CD4-positive, alpha-beta T cell treated with Interleukin-6 for 4 hours (primary cell): ENCODE data around the gene SRMS.
"Not testable (repeated sequence)": the region's sequence is repeated elsewhere in the genome, so short reads cannot be mapped to it uniquely, and the experiment has no call there.

ENCODE experiments used
- DNase-seq: peaks from one replicate; pipeline ENCODE4 v3.0.0-alpha.2; 2020; ENCODE audit warnings: mixed read lengths

The SRMS gene

DNA sequence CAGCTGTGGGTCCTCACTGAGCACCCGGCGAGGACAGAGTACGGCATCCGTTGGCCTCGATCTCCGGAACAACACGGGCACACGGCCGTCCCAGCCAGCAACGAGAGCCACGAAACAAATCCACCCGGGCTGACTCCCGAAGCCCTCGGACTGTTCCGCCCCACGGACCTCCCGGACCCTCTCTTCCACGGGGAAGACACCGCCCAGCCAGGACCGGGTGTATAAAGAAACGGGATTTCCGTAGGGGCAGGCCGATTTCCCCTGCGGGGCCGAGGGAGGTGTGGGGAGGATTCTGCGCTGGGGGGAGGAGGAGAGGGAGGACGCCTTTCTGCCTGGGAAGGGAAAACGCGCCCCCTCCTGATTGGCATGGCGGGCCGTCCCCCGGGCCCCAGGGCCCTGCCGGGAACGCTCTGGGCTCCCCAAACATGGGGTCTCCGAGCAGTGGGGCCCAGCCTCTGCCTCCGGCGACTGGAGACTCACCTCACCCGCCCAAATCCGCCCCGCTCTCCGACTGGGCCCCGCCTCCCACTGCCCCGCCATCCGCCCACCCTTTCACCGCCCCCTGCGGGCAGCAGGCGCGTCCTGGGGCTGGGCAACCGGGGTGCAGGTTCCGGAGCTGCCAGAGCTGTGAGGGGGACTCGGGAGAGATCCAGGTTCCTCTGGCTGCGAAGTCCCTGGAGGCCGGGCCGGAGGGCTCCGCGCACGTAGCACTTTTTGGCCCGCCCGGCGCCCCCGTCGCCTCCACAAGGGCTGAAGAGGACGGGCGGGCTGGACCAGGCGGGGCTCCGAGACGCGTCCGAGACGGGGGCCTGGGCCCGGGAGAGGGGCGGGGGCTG lies 27.7 kb downstream of the SRMS start:
- DNase-seq, result peak; percentile 79

DNA sequence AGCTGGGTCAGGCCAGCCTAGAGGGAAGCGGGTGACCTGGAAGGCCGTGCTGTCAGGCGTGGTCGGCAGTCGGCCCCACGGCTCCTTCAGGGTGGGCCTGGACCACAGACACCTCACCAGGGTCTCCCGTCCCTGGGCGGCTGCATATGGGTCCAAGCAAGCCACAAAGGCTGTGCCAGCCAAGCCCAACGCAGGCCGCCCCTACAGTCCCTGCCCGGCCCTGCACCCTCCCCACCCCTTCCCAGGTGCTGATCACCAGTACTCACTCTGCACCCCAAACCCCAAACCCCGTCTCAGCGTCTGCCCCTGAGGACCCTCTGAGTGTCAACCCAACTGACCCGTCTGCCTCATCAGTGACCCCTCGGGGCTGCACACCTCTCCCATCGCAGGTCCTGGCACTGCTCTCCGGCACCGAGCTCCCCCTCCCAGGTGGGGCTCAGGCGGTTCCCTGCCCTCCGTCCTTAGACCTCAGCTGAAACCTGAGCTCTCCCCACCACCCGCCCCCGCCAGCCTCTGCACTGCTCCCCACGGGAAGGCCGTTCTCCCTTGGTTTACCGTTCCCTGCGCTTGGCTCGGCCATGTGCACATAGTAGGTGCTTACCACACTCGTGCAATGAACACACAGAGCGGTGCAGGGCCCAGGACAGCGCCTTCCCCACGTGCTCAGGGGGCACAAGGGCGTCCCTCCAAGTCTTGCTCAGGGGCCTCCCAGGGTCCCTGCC lies 28.4 kb downstream of the SRMS start:
- DNase-seq, result no peak

DNA sequence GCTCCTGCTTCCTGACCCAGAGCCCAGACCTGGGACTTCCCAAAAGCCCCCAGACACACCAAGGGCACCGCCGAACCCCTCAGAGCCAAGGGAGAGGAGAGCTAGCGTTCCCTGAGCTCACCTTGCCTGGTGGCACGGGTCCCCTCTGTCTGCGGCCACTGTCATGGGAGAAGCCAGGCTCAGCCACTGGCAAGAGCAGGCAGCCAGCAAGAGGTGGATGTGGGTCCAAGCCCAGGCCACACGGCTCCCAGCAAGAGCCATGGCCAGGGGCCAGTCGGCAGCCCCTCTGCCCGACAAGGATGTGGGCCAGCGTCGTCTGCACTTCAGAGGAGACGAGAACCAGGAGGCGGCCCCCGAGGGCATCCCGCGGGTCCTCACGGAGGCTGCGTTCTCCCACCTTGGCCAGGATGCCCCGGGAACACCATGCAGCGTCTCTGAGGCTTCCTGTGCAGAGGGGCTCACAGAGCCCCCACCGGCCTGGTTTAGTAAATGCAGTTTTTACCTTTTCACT lies 29.1 kb downstream of the SRMS start:
- DNase-seq, result no peak

DNA sequence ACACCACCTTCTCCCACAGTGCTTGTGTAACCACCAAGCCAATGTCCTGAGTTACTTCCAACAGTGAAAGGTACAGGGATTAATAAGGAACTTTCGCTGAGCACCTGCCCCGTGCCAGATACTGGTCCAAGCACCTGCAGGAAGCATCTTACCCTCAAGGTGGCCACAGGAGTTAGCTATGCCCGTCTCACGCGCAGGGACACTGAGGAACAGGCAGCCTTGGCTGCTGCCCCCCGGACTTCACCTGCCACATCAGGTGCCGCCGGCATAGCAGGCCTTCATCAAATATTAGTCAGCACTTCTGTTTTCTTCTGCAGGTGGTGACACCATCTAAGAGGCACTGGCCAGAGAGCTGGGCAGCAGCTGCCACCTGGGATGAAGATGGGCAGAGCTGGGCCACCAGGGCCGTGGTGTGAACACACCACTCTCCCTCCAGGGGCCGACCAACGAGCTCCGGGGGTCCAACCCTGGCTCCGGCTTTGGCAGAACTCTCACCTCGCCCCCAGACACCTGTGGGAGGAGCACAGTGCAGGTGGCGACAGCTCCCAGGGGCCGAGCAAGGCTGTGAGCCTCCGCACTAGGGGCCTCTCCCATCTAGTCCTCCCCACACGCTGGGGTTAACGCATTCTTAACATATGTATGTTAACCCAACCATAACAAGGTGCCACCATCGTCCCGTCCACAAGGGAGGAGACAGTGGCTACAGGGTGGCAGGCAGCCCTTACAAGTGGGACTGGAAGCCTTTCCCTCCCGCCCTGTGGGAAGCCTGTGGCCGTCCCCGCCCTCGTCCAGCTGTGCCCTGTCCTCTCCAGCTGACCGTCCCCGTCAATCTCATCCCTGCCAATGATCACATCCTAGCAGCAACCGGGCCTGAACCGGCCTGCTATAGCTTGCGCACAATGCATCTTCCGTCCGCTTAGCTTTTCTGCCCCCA lies 29.9 kb downstream of the SRMS start:
- DNase-seq, result no peak

DNA sequence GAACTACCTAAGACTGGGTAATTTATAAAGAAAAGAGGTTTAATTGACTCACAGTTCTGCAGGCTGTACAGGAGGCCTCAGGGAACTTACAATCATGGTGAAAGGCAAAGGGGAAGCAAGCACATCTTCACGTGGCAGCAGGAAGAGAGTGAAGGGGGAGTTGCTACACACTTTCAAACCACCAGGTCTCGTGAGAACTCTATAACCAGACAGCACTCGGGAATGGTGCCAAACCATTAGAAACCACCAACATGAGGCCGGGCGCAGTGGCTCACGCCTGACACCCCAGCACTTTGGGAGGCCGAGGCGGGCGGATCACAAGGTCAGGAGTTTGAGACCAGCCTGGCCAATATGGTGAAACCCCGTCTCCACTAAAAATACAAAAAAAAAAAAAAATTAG lies 33.0 kb downstream of the SRMS start:
- DNase-seq, result not testable (repeated sequence)

DNA sequence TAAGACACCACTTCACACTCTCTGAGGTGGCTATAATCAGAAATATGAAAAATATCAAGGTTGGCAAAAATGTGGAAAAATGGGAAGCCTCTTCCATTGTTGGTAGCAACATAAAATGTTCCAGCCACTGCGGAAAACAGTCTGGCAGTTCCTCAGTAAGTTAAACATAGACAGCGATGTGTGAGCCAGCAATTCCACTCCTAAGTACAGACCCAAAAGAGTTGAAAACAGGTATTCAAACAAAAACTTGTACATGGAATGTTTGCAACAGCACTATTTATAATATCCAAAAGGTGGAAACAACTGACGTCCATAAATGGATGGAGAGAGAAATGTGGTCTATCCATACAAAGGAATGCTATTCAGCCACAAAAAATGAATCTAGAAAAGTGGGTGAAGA lies 34.3 kb downstream of the SRMS start:
- DNase-seq, result no peak

DNA sequence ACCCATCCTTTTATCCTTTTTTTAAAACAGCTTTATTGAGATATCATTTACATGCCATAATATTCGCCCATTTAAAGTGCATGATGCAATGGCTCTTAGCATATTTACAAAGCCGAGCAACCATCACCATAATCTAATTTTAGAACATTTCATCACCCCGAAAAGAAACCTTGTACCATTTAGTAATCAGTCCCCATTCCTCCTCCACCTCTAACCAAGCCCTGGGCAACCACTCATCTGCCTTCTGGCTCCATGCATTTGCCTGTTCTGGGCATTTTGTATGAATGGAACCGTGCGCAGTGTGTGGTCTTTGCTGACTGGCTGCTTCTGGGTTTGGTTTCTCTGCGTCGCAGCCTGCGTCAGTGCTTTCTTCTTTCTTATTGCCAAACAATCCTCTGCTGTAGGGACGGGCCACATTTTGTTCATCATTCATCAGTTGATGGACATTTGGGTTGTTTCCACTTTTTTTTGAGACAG lies 38.4 kb downstream of the SRMS start:
- no peak for DNase-seq

DNA sequence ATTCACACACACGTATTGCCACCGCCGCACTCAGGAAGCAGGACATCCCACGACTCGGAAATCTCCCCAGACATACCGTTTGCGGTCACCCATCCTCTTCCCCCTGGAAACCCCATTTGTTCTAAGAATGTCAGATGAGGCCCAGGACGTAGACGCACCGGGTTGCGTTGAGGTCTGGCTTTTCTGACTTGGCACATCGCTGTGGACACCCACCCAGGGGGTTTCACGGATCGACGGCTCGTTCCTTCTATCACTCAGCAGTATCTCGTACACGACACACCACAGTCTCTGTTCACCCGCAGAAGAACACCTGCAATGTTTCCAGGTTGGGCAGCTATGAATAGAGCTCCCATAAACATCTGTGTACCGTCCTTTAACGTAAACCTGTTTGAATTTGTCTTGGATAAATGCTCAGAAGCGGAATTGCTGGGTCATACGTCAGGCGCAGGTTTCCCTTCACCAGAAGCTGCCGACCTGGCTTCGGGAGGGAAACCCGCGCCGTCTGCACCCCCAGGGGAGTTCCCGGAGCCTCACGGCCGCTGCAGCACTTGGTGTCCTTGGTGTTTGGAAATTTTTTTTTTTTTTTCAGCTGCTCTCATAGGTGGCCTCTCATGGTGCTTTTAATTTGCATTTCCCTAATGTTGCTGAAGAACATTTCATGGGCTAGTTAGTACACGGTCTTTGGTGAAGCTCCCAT lies 39.3 kb downstream of the SRMS start:
- DNase-seq, result no peak

DNA sequence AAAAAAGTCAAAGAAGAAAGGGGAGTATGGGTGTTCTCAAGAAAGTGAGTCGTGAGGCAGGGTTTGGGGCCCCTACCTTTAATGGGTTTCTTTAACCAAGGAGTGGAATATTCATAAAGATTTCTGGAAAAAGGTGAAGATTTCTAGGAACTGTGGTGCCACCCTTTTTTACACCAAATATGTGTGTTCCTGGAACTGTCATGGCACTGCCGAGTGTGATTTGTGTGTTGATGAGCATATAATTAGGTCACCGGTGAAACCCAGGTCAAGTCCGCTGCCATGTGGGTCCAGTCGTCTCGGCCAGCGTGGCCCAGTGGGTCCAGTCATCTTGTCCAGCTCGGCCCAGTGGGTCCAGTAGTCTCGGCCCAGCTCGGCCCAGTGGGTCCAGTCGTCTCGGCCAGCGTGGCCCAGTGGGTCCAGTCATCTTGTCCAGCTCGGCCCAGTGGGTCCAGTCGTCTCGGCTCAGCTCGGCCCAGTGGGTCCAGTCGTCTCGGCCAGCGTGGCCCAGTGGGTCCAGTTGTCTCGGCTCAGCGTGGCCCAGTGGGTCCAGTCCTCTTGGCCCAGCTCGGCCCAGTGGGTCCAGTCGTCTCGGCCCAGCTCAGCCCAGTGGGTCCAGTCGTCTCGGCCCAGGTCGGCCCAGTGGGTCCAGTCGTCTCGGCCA lies 40.3 kb downstream of the SRMS start:
- DNase-seq, result no peak

DNA sequence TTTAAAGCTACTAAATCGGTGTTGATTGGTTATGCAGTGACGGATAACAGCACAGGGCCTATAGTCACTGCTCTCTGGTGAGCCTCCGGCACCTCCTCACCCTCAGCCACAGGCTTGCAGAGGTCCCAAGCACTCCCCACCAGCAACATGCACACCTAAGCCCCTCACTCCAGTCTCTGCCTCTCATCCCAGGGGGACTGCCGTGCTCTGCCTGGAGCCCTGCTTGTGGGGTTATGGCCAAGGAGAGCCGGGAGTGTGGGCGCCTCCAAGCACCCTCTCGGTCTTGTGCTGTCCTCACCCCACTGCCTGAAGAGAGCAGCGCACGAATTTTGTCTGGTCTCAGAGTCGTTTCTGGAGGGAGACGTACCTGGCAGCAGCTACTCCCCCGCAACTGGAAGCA lies 41.8 kb downstream of the SRMS start:
- no peak for DNase-seq

DNA sequence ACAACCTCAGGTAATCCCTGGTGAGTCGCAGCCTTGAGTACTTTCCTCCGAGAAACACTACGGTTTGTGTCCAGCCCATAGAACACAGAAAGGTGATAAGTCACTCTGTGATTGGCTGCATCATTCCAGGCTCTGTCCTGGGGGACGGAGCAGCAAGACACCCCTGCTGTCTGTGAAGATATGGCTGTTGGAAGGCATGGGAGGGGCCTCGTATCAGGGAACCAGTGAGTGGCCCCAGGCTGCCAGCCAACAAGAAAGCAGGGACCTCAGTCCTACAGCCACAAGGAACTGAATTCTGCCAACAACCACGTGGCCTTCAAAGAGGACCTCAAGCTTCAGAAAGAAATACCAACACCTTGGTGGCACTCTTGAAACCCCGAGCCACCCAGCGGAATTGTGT lies 42.3 kb downstream of the SRMS start:
- DNase-seq, result no peak

DNA sequence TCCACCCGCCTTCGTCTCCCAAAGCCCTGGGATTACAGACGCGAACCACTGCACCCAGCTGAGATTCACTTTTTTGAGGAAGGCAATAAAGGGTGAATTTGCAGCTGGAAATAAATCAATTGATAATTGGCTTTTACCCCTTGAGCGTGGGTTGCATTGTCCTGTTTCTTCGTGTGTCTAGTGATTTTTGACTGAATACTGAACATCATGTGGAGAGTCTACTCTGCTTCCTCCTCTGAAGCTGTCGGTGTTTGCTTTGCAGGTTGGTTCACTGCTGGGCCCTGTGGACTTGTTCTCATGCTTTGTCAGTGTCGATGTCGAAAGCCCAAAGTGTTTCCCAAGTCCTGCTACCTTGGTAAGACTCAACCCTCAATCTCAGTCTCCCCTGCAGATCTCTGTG lies 42.9 kb downstream of the SRMS start:
- DNase-seq, result no peak

DNA sequence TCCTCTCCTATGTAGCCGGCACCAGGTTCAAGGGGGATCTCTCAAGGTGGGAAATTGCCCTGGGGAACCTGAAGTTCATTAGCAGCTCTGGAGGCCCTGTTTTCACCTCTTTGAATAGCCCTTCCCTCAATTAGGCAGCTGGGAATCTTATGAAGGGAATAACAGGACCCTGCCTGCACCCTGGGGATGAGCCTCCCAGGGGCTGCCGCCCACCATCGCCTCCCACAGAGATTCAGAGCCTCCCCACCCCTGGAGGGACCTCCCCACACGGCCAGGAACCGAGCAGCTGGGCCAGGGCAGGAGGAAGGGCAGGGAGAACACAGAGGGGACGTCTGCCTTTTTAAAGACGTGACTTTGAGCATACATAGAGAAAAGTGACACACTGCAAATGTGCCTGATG lies 44.0 kb downstream of the SRMS start:
- no peak for DNase-seq

DNA sequence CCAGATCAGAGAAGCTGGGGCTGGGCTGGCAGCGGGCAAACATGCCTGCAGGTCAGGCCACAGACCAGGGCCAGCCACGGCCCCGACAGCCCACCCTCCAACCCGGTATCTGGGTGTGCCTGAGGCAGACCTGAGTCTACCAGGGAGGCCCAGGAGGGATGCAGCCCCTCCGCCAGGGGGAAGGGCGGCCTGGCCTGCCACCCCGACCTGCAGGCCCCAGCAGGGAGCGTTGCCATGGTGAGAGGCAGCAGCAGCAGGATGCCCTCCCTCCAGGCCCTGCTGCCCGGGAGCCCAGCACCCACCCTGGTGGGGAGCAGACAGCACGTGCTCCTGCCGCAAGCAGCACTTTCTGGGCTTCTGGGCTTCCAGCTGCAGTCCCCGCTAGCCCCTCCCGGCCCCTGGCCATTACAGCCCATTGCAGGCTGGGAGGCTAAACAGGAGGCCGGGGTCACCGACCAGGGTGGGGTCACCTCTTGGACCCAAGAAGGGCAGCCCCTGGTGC lies 44.8 kb downstream of the SRMS start:
- no peak for DNase-seq

DNA sequence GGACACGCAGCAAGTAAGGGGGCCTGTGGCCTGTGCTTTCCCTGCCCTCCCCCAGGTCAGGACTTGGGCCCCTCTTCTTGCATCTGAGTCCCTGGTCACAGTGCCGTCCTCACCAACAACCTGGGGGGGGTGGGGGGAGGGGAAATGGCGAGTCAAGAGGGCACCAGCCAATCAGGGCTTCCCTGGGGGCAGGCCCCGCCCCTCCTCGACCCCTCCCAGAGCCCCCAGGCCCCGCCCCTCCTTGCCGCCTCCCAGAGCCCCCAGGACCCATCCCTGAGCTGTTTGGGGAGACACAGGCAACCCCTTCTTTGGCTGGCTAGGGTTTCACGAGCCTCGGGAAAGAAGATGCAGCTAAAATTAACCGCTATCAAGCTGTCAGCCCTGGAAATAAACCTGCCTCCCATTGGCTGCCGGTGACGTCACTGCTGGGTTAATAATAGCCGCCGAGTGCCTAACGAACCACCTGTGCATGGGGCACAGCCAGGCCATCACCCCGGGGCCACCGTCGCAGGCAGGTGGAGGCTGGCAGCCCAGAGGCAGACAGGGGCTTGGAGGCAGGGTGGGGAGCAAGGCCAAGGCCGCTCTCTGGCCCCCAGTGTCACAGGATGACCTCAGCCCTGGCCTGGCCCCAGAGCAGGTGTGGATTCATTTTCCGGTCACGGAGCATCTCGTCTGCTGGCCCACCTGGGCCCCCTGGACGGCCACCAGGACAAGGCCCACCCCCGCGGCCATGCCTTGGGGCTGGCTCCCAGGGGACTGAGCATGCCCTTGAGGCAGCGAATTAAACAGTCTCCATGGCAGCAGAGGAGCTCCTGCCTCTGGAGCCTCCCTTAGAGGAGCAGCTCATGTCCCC lies 45.5 kb downstream of the SRMS start:
- DNase-seq, result no peak

DNA sequence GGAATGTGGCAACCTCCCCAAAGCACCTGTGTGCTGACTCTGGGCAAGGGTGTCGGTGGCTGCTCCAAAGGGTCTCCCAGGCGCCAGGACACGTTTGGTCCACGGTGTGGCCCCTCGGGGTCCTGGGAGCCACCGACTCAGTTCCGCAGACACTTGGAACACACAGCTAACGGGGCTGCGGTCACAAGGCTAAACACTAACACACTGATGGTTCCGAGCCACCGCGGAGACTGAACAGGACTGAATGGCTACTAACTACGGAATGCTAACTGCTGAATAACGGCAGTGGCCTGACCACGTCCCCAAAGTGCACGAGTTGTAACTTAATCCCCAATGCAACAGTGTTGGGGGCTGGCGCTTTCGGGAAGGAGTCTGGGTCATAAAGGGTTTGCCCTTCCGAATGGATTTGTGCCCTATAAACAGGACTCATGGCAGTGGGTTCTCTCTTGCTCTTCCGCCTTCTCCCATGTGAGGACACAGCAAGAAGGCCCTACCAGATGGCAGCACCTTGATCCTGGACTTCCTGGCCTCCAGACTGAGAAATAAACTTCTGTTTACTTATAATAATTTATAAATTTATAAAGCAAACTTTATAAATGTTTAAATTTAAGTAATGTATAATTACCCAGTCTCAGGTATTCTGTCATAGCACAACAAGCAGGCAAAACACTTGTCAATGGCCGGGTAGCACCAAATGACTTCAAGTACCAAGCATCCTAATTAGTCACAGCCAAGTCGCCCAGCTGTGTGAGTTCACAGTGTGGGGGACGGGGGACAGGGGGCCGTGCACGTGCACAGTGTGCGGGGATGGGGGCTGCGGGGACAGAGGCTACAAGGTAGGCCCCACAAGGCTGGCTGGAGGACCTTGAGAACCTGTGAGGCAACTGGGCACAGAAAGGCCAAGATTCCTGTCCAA lies 46.4 kb downstream of the SRMS start:
- DNase-seq, result no peak

DNA sequence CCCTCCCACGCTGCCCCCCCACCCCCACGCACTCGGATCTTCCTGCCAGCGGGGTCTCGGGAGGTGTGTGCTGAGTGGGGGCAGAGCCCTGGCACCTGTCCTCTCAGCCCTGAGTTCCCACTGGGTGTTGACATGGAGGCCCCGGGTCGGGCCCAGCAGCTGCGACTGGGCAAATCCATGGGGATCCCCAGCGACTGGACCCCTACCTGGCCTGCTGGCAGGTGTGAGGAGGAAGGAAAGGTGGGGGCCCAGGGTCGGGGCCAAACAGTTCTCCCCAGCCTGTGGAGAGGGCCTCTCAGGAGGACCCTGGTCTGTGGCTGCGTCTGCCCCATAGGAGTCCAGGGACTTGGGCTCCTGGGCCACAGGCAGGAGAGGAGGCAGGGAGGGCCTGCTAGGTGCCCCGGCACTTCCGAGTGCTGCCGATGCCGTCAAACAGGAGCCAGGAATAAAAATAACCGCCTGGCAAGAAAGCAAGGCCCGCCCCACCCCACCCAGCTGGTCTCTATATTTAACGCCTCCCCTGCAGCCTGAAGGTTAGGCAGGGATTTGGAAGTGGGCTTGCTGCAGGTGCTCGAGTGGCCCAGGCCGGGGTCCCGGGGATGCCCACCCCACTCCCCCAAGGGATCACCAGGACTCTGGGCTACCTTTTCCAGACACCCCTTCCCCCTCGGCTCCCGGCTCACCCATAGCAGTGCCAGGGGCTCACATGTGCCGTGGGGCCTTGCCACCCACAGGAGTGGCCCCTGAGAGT lies 47.2 kb downstream of the SRMS start:
- DNase-seq, result no peak

DNA sequence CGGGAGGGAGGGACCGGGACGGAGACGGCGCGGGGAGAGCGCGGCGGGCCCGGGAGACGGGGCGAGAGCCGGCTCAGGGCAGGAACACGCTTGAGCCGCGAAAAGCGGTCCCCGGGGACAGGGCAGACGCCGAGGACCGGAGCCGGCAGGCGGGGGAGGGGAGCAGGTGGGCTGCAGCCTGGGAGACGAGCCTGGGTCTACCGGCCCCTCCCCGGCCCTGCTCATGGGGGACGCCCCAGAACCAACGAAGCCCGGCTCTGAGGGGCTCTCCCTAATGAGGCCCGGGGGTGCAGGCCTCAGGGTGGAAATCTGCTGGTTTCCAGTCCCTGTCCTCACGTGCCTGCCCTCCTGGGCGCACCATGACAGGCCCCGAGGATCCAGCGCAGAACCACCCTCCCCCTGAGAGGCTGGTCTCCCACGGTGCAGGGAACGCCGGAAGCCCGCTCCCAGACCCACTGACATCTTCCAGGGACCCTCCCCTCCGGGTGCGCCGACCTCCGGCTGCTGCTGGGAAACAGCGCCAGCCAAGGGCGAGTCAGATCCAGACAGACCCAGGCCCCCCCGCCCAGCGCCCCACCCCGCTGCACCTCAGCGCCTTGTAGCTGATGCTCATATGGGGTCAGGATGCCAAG lies 48.1 kb downstream of the SRMS start:
- no peak for DNase-seq
